Keratinocyte (primary cell): ENCODE data around the gene INS.

Source experiments
- CTCF ChIP-seq, 3 experiments: IDR thresholded peaks in 1 of 3; conservative IDR thresholded peaks in 1 of 3; optimal IDR thresholded peaks in 1 of 3; 2 replicates in 2 of 3; 3 replicates in 1 of 3; pipeline versions ENCODE3 to v1.5.1; 2011; ENCODE audit warnings: low read length in 3 of 3, mild to moderate bottlenecking in 3 of 3, moderate library complexity in 2 of 3, control low read depth in 1 of 3, inconsistent platforms in 1 of 3; ENCODE audit not compliant: insufficient read depth in 2 of 3; ENCODE audit errors: extremely low read depth in 1 of 3
- EZH2 ChIP-seq: IDR thresholded peaks from one replicate; pipeline ENCODE4 v1.6.1; 2012; ENCODE audit warnings: inconsistent platforms, mild to moderate bottlenecking, low read length, moderate library complexity

GRCh38 chr11:2129699-2130366, 31.2 kb downstream of the INS start:
- TF ChIP-seq CTCF (optimal IDR thresholded peaks at IDR 0.05 in 1 of 3, IDR thresholded peaks at IDR 0.05 in 1 of 3, conservative IDR thresholded peaks at IDR 0.05 in 1 of 3; ENCODE audit: extremely low read depth in 1 of 3, insufficient read depth in 2 of 3, low read length in 3 of 3), result no peak
- TF ChIP-seq EZH2, result no peak
